Spleen (tissue), 11 donors: ENCODE results near the gene MKNK1. TPM values are rescaled to one million over a fixed set of nuclear protein-coding genes. Genes with fewer than 3 reads are reported as not detected.

ENCODE experiments used
- DNase-seq: peaks from one replicate; pipeline ENCODE4 v3.0.0-alpha.2; 2020
- H3K27ac ChIP-seq, 8 donors: fragments of 200-600 bp; sonication (generic) in 7 of 8; 1 replicate in 4 of 8; 2 replicates in 4 of 8; pipeline versions ENCODE4 v1.5.0 to v1.8.0; 2016 to 2021; ENCODE audit warnings: inconsistent platforms in 4 of 8, mild to moderate bottlenecking in 4 of 8, moderate library complexity in 1 of 8
- H3K27me3 ChIP-seq, 7 donors: fragments of 200-600 bp; sonication (generic) in 6 of 7; replicated peaks in 1 of 7; 1 replicate in 4 of 7; 2 replicates in 3 of 7; pipeline versions ENCODE4 v1.5.0 to v1.8.0; 2016 to 2021; ENCODE audit warnings: inconsistent platforms in 3 of 7, mild to moderate bottlenecking in 1 of 7
- H3K36me3 ChIP-seq, 6 donors: fragments of 200-600 bp; sonication (generic) in 5 of 6; 1 replicate in 4 of 6; 2 replicates in 2 of 6; pipeline versions ENCODE4 v1.5.0 to v1.8.0; 2016 to 2021; ENCODE audit warnings: inconsistent platforms in 2 of 6
- H3K4me1 ChIP-seq, 6 donors: fragments of 200-600 bp; sonication (generic) in 5 of 6; 1 replicate in 3 of 6; 2 replicates in 3 of 6; pipeline versions ENCODE4 v1.5.0 to v1.8.0; 2016 to 2021; ENCODE audit warnings: inconsistent platforms in 3 of 6
- H3K4me3 ChIP-seq, 8 donors: fragments of 200-600 bp; sonication (generic) in 7 of 8; 1 replicate in 4 of 8; 2 replicates in 4 of 8; pipeline versions ENCODE4 v1.5.0 to v1.8.0; 2016 to 2021; ENCODE audit warnings: inconsistent platforms in 4 of 8, mild to moderate bottlenecking in 4 of 8, moderate library complexity in 2 of 8
- H3K9me3 ChIP-seq, 8 donors: fragments of 200-600 bp; sonication (generic) in 7 of 8; 1 replicate in 4 of 8; 2 replicates in 4 of 8; pipeline versions ENCODE4 v1.5.0 to v1.8.0; 2016 to 2021; ENCODE audit warnings: inconsistent platforms in 4 of 8
- CTCF ChIP-seq, 11 experiments: fragments of 200-600 bp in 7 of 11; fragments of 450-650 bp in 4 of 11; sonication (generic) in 4 of 11; IDR thresholded peaks in 8 of 11; conservative IDR thresholded peaks in 3 of 11; 1 replicate in 7 of 11; 2 replicates in 4 of 11; pipeline versions ENCODE4 v1.4.0 to v1.8.0; 2016 to 2021; ENCODE audit warnings: antibody characterized with exemption in 11 of 11, inconsistent platforms in 4 of 11, mild to moderate bottlenecking in 1 of 11
- POLR2A ChIP-seq, 3 donors: fragments of 450-650 bp; IDR thresholded peaks; one replicate each; pipeline ENCODE4 v1.5.1; 2017; ENCODE audit warnings: antibody characterized with exemption in 3 of 3, mild to moderate bottlenecking in 1 of 3
- POLR2AphosphoS5 ChIP-seq, 3 donors: sonication (generic); formaldehyde crosslinking; IDR thresholded peaks; one replicate each; pipeline ENCODE4 v1.5.1; 2017; ENCODE audit warnings: antibody characterized with exemption in 3 of 3
- WGBS, 5 donors: extraction: QIAGEN DNeasy Blood & Tissue Kit in 3 of 5; methylation state at CpG; one replicate each; pipeline versions ENCODE4 v1.1.5 to v1.1.7; 2013 to 2018; 5-methylcytosine and 5-hydroxymethylcytosine counted together
- intact Hi-C: fragments of 100-400 bp; cut with DNase I; formaldehyde crosslinking; loops from one replicate; pipeline ENCODE4 v1.15.0; 2023; ENCODE audit warnings: low total_unique reads
- polyA plus RNA-seq, 3 donors: library from polyadenylated mRNA; stranded (reverse); fragments of 200-250 nt; gene quantifications; one replicate each; pipeline ENCODE4 v1.2.1, GENCODE V29; 2013
- total RNA-seq, 7 donors: library from RNA; depleted of rRNA in 3 of 7; stranded (reverse); fragments of >200 nt in 3 of 7; fragmentation: NEBNext Ultra II Directional in 4 of 7; extraction: Animal tissue kit (Norgen Biotek cat#: 25700) in 4 of 7; gene quantifications; one replicate each; pipeline versions ENCODE4 v1.1.0 to v1.2.1, GENCODE V29; 2016 to 2021
- donor health status: healthy with polysubstance abuse.
- donor health status: DM: no; HTN: no; CAD: no; lungs with moderate emphysema.
- donor health status: DM: no; HTN: no; CAD: no.
- donor health status: Bipolar disorder and iron deficiency.
- donor health status: healthy.
- donor health status: DM: no; HTN: no; CAD: no.
- donor health status: DM: yes; HTN: yes; CAD: no.

Gene MKNK1
- total and polyA plus RNA-seq, 10 donors: 19.2 to 169 (median 91.1) TPM

GRCh38 chr1:46527474-46528296 lies 76.4 kb downstream of the MKNK1 start:
- Histone ChIP-seq H3K9me3 (no peaks in the 10 kb centered on the region), H3K27ac (no peak overlapping the region), H3K4me3 (no peak overlapping the region), H3K4me1 (peaks cover 0 to 12% (median 2%) of the 10 kb centered on the region in 6 donors), H3K36me3 (no peaks in the 10 kb centered on the region), H3K27me3 (peaks cover 0 to 86% (median 13%) of the 10 kb centered on the region in 7 donors)
- 27 to 33% (median 30%) methylated on average over 3 of the region's 3 CpGs for WGBS, 5 donors
- DNase-seq: peak; percentile 89
- no peak for TF ChIP-seq POLR2AphosphoS5 (IDR thresholded peaks at IDR 0.05)
- no peak for TF ChIP-seq POLR2A (IDR thresholded peaks at IDR 0.05)
- TF ChIP-seq CTCF (IDR thresholded peaks at IDR 0.05 in 8 of 11, conservative IDR thresholded peaks at IDR 0.05 in 3 of 11): peak; percentile 44 to 93 (median 85)
- intact Hi-C loops: loop anchor here (2.0 to 5.0 kb wide), 2 partner anchors 83 to 200 kb away; no protein-coding TSS in a partner anchor

- Histone ChIP-seq H3K9me3 (no peaks in the 10 kb centered on the region), H3K4me3 (no peak overlapping the region), H3K36me3 (no peaks in the 10 kb centered on the region), H3K27me3 (peaks cover 0 to 77% (median 13%) of the 10 kb centered on the region in 7 donors), H3K4me1 (peaks cover 0 to 18% (median 0%) of the 10 kb centered on the region in 6 donors), H3K27ac (no peak overlapping the region)
- intact Hi-C loops: loop anchor here (5.0 kb wide), 1 partner anchor 201 kb away; no protein-coding TSS in a partner anchor
- WGBS, 5 donors: 38 to 67% (median 48%) methylated on average over 10 to 14 of the region's 14 CpGs
- TF ChIP-seq CTCF (IDR thresholded peaks at IDR 0.05 in 8 of 11, conservative IDR thresholded peaks at IDR 0.05 in 3 of 11) (no peak), POLR2A (IDR thresholded peaks at IDR 0.05) (no peak), POLR2AphosphoS5 (IDR thresholded peaks at IDR 0.05) (no peak)
- DNase-seq: no peak
Observed at GRCh38 chr1:46526691-46527291, 77.3 kb downstream of the MKNK1 start.

GRCh38 chr1:46526013-46526690 lies 77.9 kb downstream of the MKNK1 start:
- Histone ChIP-seq H3K27ac (no peak overlapping the region), H3K4me1 (peaks cover 0 to 18% (median 0%) of the 10 kb centered on the region in 6 donors), H3K27me3 (peaks cover 0 to 71% (median 10%) of the 10 kb centered on the region in 7 donors), H3K9me3 (no peaks in the 10 kb centered on the region), H3K36me3 (no peaks in the 10 kb centered on the region), H3K4me3 (no peak overlapping the region)
- DNase-seq: no peak
- intact Hi-C loops: loop anchor here (5.0 kb wide), 1 partner anchor 201 kb away; no protein-coding TSS in a partner anchor
- no peak for TF ChIP-seq POLR2A (IDR thresholded peaks at IDR 0.05)
- TF ChIP-seq POLR2AphosphoS5 (IDR thresholded peaks at IDR 0.05): no peak
- no peak for TF ChIP-seq CTCF (IDR thresholded peaks at IDR 0.05 in 8 of 11, conservative IDR thresholded peaks at IDR 0.05 in 3 of 11)
- WGBS, 5 donors: 29 to 59% (median 56%) methylated on average over 17 of the region's 17 CpGs
